GM19372 (cell line): Measurements from ENCODE around the gene PIP4P1.

Source experiments
- ATAC-seq: cut with Tn5 transposase; IDR thresholded peaks from one replicate; pipeline ENCODE4 v1.9.1; 2021; ENCODE audit warnings: mild to moderate bottlenecking, low read depth, moderate library complexity; ENCODE audit not compliant: unreplicated experiment

Gene PIP4P1

GRCh38 chr14:20412411-20412810 lies 48.8 kb downstream of the PIP4P1 start:
- ATAC-seq: peak; percentile 43

- ATAC-seq: no peak
These were observed 52.0 kb downstream of the PIP4P1 start for GRCh38 chr14:20409226-20409625.
